Brain microvascular endothelial cell (primary cell): ENCODE results near the gene USE1.

Source experiments
- DNase-seq: peaks from one replicate; pipeline ENCODE4 v3.0.0-alpha.2; 2020
- H3K27ac ChIP-seq: fragments of 250-450 bp; sonication (Bioruptor Pico); 2 replicates; pipeline ENCODE4 v1.5.1; 2020; ENCODE audit warnings: mild to moderate bottlenecking, moderate library complexity
- H3K27me3 ChIP-seq: fragments of 250-450 bp; sonication (Bioruptor Pico); replicated peaks from 2 replicates; pipeline ENCODE4 v1.5.1; 2020; ENCODE audit warnings: mild to moderate bottlenecking
- H3K36me3 ChIP-seq: fragments of 250-450 bp; sonication (Bioruptor Pico); replicated peaks from 2 replicates; pipeline ENCODE4 v1.5.1; 2020; ENCODE audit warnings: mild to moderate bottlenecking
- H3K4me3 ChIP-seq: 2 replicates; pipeline ENCODE4 v1.5.1; 2011; ENCODE audit warnings: low read depth, mild to moderate bottlenecking, control low read depth, low read length, moderate library complexity
- in situ Hi-C: cut with HindIII; loops from 2 replicates; pipeline ENCODE4 v1.10.0; 2017; ENCODE audit warnings: low sequenced_read_pairs, low pct_ligation_motif_present
- TF ChIP-seq, protein P1 (sequence below): IDR thresholded peaks from 2 replicates; pipeline ENCODE4 v1.5.1; 2011; ENCODE audit warnings: low read depth, mild to moderate bottlenecking, moderate library complexity, low read length, control low read depth, inconsistent platforms; ENCODE audit errors: missing control alignments

The USE1 gene

DNA sequence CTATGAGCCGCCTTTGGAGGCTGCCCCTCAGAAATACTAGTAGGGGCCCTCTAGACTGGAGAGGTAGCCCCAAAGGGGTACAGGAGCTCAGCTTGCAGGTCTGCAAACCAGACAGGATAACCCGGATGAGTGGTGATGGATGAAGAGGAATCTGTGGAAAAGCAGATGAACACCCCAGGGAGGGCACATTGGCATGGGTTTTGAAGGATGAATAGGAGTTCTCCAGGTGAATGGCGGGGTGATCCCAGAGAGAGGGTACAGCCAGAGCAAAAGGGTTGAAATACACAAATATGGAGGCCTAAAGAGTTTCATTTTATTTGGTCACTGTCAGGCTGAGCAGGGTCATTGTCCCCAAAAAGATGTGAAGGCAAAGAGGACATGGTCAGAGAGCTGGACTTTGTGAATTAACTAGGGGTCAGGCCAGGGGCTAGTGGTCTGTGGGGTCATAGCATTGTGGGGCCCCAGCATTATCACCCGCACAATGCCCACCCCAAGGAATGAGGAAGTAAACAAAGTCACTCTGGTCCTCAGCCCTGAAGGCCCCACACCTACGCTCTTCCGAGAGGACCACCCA, 25.8 kb downstream of the USE1 start:
- TF ChIP-seq, protein P1, sequence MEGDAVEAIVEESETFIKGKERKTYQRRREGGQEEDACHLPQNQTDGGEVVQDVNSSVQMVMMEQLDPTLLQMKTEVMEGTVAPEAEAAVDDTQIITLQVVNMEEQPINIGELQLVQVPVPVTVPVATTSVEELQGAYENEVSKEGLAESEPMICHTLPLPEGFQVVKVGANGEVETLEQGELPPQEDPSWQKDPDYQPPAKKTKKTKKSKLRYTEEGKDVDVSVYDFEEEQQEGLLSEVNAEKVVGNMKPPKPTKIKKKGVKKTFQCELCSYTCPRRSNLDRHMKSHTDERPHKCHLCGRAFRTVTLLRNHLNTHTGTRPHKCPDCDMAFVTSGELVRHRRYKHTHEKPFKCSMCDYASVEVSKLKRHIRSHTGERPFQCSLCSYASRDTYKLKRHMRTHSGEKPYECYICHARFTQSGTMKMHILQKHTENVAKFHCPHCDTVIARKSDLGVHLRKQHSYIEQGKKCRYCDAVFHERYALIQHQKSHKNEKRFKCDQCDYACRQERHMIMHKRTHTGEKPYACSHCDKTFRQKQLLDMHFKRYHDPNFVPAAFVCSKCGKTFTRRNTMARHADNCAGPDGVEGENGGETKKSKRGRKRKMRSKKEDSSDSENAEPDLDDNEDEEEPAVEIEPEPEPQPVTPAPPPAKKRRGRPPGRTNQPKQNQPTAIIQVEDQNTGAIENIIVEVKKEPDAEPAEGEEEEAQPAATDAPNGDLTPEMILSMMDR, result no peak
- in situ Hi-C loops, result no loop called here
- Histone ChIP-seq H3K4me3 (no peak overlapping the region), H3K36me3 (no peaks in the 10 kb centered on the region), H3K27ac (no peak overlapping the region), H3K27me3 (no peaks in the 10 kb centered on the region)
- DNase-seq, result no peak

DNA sequence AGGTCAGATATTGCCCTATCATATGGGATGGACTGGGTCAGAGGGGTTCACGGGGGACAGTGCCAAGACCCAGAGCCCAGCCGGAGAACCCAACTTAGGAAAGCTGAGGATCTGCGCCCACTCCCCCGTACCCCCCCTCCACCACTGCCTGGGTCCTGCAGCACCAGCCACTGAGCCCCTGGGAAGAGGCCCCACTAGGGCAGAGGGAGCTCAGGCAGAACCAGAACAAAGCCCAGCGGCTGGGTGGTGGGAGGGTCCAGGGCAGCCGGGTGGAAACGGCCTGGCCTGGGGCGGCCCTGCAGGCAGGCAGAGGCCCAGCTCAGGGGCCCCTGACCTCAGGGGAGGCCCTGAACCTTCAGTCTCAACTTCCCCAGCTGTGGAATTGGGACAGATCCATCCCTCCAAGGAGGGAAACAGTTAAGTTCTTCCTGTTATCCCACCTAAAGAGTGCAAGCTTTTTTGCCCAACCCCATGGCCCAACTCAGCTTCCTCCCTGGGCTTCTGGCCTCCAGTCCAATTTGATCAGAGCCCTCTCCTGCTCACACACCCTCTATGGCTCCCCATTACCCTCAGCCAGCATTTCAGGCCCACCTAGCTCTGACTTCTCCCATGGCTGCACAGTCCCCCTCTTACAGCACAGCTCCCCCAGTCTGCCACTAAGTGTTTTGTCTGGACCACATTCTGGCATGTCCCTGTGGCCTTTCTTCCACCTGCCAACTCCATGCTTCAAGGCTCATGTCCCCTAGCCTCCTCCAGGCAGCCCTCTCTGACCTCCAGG, 27.5 kb downstream of the USE1 start:
- Histone ChIP-seq H3K36me3 (no peaks in the 10 kb centered on the region), H3K27me3 (no peaks in the 10 kb centered on the region), H3K27ac (no peak overlapping the region), H3K4me3 (peak overlapping the region; percentile 1)
- TF ChIP-seq, protein P1, result no peak
- in situ Hi-C loops, result no loop called here
- no peak for DNase-seq

DNA sequence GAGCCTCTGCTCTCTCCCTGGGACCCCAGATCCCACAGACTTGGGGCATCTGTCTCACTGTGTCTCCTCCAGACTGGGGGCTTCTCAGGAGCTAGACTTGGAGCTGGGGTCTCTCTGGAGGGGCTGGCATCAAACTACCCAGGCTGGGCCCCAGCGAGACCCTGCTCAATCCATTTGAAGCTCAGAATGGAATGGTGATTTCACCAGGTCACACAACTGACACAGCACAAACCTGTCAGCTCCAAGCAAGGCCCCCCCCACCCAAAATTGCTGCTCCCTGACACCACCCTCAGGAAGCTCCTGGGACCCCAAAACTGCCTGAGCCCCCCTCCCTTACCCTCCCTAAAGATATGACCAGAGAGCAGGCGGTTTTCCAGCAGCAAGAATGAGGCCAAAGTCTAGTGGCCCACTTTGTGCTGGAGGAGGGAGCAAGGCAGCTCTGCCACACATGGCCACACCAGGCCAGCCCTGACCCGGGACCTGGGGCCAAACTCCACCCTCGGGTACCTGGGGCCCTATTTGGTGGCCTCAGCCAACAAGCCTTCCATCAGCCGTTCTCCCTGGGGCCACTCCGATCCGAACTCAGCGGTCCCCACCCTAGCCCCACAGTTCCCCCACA, 28.2 kb downstream of the USE1 start:
- Histone ChIP-seq H3K36me3 (no peaks in the 10 kb centered on the region), H3K27ac (no peak overlapping the region), H3K4me3 (peak overlapping the region; percentile 76), H3K27me3 (no peaks in the 10 kb centered on the region)
- TF ChIP-seq, protein P1, result no peak
- no peak for DNase-seq
- in situ Hi-C loops, result no loop called here

DNA sequence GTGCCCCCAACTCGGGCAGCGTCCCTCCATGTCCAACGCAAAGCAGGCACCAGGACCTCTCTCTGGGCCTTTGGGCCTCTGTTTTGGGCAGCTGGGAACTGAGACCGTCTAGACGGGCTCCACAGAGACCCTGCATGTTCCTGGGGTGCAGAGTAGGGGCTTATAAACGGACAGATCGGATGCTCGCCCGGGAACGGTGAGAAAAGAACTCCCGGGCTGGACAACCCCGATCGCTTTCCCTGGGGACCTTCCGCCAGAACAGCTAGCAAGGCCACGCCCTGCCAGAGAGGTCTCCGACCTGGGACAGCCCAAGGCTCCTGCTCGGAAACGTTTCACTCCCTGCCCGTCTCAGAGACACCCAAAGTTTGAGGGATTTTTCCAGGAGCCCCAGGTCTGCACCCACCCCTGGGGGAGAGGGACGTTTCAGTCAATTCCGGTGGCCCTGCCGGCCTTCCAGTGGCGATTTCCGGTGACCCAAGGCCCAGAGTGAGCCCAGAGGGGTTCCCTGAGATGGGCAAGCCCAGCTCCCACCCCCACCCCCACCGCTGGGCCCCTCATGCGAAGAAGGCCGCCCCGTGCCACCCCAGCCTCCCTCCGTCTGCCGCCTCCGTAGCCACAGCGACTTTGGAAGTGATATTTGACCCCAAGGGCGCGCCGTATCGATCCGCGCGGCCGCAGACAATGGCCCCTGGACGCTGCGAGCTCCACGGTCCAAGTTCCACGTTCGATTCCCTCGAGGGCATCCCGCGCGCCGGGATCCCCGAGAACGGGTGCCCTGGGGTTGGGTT, 28.9 kb downstream of the USE1 start:
- no peak for DNase-seq
- in situ Hi-C loops, result no loop called here
- peak overlapping the region; percentile 76 for H3K4me3 ChIP-seq
- no peaks in the 10 kb centered on the region for H3K27me3 ChIP-seq
- no peaks in the 10 kb centered on the region for H3K36me3 ChIP-seq
- no peak overlapping the region for H3K27ac ChIP-seq
- TF ChIP-seq, protein P1, result no peak

DNA sequence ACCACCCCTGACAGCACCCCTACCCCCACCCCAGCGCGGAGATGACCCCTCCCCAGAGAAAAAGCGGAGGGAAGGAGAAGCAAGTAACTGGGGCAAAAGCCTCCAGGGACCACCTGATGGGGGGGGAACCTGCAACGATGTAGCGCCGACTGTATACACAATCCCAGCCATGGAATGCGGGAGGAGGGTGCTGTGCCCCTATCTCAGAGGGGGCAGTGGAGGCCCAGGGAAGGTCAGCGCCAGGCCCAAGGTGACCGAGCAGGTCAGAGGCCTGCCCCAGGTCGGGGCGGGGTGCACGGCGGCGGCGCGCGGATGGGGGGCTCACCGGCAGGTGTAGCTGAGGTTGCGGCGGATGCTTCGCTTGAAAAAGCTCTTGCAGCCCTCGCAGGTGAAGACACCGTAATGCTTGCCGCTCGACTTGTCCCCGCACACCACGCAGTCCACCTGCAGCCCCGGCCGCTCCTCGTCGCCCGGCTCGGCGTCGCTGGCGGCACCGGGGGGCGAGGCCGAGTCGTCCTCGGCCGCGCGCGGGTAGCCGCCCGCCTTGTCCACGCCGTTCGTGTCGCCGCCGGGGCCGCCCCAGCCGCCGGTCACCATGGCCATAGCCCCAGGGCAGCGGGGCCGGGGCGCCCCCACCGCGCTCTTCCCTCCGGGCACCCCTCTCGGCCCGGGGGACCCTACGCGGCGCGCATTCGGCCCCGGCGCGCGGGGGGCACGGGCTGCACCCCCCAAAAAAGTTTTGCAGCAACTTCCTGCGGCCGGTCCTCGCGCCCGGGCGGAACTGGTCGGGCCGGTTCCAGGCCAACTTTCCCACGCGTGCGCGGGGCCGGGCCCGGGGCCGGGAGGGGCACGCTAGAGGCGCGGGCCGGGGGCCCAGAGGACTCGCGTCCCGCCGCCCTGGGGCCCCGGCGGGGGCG, 29.7 kb downstream of the USE1 start:
- in situ Hi-C loops, result no loop called here
- peak overlapping the region; percentile 76 for H3K4me3 ChIP-seq
- no peak for DNase-seq
- no peaks in the 10 kb centered on the region for H3K27me3 ChIP-seq
- TF ChIP-seq, protein P1, result no peak
- H3K36me3 ChIP-seq, result no peaks in the 10 kb centered on the region
- H3K27ac ChIP-seq, result no peak overlapping the region
